Stimulated activated CD4-positive, alpha-beta T cell treated with anti-CD3 and anti-CD28 coated beads, Interleukin-15, amount 100 ng/mL, for 1 hour (primary cell): ENCODE measurements around the gene ANO10.
"Not testable (repeated sequence)": the region's sequence is repeated elsewhere in the genome, so short reads cannot be mapped to it uniquely, and the experiment has no call there.

Source experiments
- DNase-seq, 2 donors: peaks; one replicate each; pipeline ENCODE4 v3.0.0-alpha.2; 2020; ENCODE audit warnings: low read depth in 1 of 2, low spot score in 1 of 2

Gene ANO10

DNA sequence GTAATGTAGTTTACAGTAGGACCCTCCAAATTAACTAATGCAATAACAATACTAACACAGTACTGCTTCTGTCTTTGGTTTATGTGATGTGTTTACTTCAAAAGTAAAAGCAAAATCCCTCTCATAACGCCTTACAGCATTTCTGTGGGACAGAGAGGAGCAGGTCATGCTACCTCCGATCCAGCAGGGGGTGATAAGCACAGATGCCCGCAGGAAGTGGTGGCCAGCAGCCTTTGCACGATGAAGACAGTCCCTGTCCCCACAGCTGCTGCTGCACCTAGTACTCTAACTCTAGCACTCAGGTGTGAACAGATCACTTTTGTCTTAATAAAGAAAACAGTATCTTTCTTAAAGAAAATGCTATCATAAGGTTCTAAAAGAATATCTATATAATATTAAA, 38.3 kb downstream of the ANO10 start:
- DNase-seq = no peak

DNA sequence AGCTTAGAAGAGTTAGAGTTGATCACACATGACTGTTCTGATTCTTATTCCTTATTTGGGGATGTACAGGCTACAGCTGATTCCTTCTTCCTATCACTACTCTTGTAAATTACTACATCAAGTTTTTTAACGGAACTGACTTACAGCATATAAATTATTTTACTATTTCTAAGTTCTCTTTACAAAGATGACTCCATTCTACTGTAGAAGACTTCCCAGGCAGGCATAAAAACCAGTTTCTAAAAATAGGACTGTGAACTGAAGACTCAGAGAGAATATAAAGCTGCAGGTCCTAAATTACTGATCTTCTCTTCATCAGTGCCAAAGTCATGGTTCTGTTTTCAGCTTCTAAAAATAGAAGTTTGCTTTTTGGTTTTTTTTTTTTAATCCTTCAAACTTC, 38.9 kb downstream of the ANO10 start:
- no peak for DNase-seq

DNA sequence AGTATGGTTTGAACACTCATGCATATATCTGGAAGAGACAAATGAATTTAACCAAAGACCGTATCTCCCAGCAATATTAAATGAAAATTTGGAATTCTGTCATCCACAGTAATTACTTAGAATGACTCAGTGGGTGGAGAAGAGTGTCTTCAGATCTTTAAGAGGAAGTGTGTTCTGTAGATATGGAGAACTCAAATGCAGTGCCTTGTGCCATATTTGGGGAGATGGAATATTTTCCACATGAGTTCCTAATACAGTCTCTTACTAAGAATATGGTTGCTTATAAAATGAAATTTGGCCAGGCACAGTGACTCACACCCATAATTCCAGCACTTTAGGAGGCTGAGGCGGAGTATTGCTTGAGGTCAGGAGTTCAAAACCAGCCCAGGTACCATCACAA, 40.5 kb downstream of the ANO10 start:
- DNase-seq = no peak

GRCh38 chr3:43580181-43580580, 41.6 kb downstream of the ANO10 start:
- DNase-seq = no peak

DNA sequence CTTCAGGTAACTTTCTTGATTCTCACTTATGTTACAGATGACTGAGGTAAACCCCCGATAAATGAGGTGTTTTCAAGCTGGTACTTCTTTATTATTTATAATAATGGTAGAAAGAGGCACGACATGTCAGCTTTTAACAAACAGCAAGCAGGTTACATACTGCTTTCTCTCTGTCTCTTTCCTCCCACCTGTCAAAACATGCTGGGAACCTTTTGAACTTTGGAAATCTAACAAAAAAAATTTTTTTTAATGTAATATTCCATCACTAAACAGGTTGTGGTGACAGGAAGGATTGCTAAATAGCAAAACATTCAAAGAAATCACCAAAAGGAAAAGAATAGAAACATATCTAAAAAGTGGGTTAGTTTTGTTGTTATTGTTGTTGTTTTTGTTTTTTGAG, 48.2 kb downstream of the ANO10 start:
- DNase-seq = no peak

DNA sequence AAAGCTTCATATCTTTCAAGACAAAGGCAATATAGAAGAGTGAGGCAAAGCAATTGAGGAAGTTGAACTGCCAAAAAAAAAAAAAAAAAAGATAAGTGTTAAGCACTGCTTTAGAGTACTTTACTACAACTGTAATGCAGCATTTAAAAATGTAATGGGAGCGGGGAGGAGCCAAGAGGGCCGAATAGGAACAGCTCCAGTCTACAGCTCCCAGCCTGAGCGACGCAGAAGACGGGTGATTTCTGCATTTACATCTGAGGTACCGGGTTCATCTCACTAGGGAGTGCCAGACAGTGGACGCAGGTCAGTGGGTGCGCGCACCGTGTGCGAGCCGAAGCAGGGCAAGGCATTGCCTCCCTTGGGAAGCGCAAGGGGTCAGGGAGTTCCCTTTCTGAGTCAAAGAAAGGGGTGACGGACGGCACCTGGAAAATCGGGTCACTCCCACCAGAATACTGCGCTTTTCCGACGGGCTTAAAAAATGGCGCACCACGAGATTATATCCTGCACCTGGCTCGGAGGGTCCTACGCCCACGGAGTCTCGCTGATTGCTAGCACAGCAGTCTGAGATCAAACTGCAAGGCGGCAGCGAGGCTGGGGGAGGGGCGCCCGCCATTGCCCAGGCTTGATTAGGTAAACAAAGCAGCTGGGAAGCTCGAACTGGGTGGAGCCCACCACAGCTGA, 56.0 kb downstream of the ANO10 start:
- not testable (repeated sequence) for DNase-seq

- DNase-seq = no peak
Measured at GRCh38 chr3:43559961-43560360, 61.9 kb downstream of the ANO10 start.

GRCh38 chr3:43558171-43558570, 63.6 kb downstream of the ANO10 start:
- no peak for DNase-seq

DNA sequence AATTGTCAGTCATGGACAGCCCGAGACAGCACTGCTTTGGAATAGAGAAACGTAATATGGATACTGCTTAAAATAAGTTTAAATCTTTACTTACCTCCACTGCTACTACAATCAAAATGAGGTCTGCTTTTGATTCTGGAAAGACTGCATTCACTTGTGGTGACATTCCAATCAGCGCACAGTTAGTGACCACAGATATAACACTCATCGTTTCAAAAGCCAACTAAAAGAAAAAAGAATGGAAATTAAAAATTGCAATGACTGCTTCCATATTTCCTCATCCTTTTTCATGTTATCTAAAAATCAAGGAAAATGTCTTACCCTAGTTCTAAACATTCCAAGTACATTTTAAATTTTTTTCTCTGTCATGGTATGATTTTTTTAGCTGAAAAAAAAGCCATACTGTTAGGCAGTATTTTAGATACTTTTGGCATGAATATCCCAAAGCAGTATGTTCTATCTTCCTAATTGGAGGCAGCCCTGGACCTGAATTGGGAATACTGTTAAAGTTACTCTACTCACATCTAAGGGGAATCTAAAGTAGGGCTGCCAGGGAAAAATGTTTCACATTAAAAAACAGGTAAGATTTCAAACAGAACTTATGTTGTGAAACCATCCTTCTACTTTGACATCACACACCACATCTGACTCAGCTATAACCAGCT, 72.1 kb downstream of the ANO10 start:
- no peak for DNase-seq

DNA sequence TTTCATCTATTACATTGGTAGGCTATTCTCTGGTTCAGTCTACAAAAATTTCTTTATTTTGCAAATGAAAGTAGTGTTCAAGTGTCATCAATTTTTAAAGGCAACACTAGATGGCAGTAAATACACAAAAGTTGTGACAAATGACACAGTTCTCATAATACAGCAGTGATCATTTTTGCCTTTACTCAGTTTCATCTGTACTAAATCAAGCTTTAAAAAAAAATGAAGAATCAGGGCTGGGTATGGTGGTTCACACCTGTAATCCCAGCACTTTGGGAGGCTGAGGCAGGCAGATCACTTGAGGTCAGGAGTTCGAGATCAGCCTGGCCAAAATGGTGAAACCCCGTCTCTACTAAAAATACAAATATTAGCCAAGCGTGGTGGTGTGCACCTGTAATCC, 77.5 kb downstream of the ANO10 start:
- DNase-seq = not testable (repeated sequence)

- no peak for DNase-seq
Measured at GRCh38 chr3:43542328-43543043, 79.3 kb downstream of the ANO10 start.

DNA sequence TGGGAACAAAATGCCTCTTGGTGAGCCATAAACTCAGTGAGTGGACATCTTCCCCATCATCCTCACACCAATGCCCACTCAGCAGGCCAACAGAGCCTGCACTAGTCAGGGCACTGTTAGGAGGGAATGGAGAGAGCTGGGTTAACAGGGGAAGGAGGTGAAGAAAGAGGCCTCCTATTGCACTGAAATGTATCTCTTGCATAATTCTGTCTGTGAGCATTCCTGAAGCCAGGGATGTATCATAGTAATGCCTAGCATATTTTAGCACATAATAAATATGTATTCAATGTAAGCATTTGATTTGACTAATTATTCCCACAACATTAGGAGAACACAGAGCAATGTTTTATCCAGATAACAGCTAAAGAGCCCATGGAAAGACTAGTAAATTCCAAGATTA, 81.2 kb downstream of the ANO10 start:
- no peak for DNase-seq

DNA sequence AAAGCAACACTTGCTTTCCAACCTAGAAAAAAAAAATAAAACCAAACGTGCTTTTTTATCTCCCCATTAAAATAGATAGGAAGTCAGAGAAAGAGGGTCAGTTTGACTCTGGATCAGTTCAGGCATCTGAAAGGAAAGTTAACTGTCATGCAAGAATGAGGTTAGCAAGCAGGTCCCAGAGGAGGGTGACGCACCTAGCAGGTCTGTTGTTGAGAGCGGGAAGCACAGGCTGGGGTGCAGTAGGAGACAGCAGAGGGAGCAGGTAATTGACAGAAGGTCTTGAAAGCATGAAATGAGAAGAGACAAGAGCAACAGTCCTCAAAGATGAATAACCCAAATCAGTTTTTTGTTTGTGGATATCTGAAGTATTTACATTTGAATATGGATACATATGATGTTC, 82.5 kb downstream of the ANO10 start:
- no peak for DNase-seq

DNA sequence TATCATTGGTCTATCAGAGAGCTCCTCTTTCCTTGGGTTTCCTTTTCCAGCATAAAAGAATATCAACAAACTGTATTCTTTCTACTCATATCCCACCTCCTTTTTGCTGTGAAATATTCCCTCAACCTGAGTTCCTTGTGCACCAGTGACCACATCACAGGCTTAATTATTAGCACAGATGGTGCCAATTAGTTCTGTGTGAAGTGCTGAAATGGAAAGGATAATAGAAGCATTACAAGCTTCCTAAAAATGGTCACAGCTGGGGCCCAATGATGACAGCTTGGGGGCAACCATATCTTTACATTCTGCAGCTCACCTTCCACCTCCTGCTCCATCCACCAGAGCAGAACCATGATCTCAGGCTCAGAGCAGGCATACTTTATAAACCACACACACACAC, 84.6 kb downstream of the ANO10 start:
- DNase-seq = no peak

- DNase-seq = no peak
Measured at GRCh38 chr3:43534675-43535074, 87.1 kb downstream of the ANO10 start.

DNA sequence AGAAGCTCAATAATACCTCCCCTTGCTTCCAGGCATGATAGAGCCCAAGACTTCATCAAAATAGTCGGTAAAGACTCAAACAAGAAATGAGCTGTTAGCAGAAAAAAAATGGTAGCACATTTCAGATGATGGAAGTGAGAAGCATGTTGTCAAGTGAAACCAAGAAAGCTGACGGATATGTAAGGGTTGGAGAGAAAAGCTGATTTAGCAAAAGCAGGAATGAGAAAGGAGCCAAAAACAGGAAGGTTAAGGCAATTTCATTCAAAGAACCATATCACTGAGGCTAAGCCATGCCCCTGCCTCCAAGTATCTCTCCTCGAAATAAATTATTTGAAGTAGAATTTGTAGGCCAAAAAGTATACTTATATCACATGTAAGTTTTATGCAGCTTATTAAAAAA, 88.8 kb downstream of the ANO10 start:
- no peak for DNase-seq

DNA sequence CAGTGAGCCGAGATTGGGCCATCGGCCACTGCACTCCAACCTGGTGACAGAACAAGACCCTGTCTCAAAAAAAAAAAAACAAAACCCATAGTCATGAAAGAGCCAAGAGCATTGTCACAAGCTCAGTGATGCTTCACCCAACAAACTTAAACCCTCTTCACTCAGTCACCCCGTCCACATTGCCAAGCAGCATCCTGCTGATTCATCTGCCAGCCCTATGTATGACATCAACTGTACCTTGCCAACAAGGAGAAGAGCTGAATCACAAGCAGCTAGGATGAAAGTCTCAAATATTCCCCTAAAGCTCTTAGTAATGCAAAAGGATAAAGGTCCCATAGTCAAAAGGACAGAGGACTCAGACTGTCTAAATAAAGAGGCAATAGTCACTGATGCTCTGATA, 90.0 kb downstream of the ANO10 start:
- no peak for DNase-seq

DNA sequence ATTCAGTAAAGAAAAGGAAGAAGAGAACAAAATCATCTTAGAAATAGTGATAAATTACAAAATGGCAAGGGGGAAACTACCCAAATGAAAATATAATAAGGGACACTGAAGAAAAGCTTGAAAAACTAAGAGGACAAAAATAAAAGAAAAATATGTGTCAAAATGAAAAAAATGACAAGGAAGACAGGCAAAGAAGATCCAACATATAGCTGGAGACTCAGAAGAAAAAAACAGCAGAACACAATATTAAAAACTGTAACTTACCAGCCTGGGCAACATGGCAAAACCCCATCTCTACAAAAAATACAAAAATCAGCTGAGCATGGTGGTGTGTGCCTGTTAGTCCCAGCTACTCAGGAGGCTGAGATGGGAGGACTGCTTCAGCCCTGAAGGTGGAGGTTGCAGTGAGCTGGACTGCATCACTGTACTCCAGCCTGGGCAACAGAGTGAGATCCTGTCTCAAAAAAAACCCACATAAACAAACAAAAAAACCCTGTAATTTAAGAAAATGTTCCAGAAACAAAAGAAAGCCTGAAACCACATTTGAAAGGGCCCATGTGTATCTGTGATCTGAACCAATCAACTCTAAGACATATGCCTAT, 93.2 kb downstream of the ANO10 start:
- no peak for DNase-seq

- DNase-seq = no peak
Measured at GRCh38 chr3:43526956-43527355, 94.9 kb downstream of the ANO10 start.

DNA sequence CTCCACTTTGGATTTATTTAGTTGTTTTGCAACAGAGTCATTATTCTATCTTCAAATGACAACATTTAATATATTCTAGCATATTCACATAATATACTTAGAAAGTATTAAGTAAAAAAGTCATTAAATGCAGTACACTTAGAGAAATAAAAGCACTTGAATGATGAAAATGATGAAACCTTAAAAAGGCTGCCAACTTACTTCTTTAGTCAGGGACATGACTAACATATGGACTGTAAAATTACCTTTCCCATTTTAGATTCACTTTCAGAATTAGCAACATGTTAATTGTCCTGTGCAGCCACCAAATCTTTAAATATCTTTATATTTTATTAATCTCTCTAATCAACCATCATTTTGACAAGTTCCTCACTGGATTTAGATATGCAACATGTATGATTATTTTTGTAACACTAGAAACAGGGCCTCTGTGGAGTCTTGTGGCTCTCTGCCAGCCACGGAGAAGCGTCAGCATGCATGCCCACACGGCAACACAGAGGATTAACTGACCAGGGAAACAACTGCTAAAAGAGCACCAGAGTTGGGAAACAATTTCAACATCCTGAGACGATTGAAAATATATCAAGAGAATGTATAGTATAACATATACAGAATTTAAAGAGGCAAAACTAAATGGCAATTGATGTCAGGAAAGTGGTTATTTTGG, 95.7 kb downstream of the ANO10 start:
- no peak for DNase-seq

- DNase-seq = no peak
Measured at GRCh38 chr3:43525386-43525785, 96.4 kb downstream of the ANO10 start.
